ENCODE results near the gene OR2M4. TPM values are rescaled to one million over a fixed set of nuclear protein-coding genes. Genes with fewer than 3 reads are reported as not detected.
"Not testable (repeated sequence)": the region's sequence is repeated elsewhere in the genome, so short reads cannot be mapped to it uniquely, and the experiment has no call there.

OR2M4 gene
- under 1 TPM; 0.05 to 0.80 (median 0.13) TPM for total RNA-seq

DNA sequence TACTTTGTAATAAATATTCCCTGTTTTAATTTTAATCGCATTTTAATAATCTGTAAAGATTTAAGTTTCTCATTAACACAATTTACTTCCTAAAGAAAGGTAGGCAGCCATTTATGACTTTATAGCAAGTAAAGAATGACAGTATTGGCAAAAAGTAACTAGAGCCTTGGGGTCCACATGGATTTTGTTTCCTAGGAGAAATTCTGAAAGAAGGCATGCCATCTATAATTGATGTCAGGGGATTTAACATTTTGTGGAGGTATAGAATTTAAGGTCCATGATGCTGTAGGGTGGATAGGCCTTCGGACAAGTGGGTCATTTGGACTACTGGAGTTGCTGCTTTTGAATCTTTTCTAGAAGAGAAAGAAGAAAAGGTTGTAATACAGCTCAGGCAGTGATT lies at the start of gene OR2M4:
TSS of gene OR2M4 (plus strand) at position 301 of the 400 bp plus-strand sequence. CDS start 7,512 bp downstream, outside the sequence.
- Histone ChIP-seq H3K27ac (no peak within 1 kb of the TSS), H3K4me3 (no peak within 1 kb of the TSS), H3K4me1 (replicated peaks in 1 of 2) (no peaks in the 10 kb centered on the region)
- ATAC-seq (replicated peaks in 6 of 8), result no peak
- in situ Hi-C loops (cut with MboI; ENCODE audit: low pct_unique_long_range_greater_than_20kb in 2 of 9, low sequenced_read_pairs in 9 of 9, unreplicated experiment in 9 of 9), result no loop called here
- 0 to 44% (median 19%) methylated on average over 1 to 2 of the region's 2 CpGs; no CpG with 5 or more reads in 1 of the 10 experiments for WGBS, 10 experiments

DNA sequence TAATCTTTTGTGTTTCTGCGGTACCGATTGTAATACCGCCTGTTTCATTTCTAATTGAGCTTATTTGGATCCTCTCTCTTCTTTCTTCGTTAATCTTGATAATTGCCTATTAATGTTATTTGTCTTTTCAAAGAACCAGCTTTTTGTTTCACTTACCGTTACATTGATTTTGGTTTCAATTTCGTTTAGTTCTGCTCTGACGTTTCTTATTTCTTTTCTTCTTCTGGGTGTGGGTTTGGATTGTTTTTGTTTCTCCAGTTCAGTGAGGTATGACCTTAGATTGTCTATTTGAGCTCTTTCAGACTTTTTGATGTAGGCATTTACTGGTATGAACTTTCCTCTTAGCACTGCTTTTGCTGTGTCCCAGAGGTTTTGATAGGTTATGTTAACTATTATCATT lies 47.2 kb upstream of the OR2M4 start:
- H3K4me1 ChIP-seq (replicated peaks in 1 of 2), result no peaks in the 10 kb centered on the region
- 19 to 67% (median 45%) methylated on average over 3 to 7 of the region's 7 CpGs for WGBS, 10 experiments
- in situ Hi-C loops (cut with MboI; ENCODE audit: low pct_unique_long_range_greater_than_20kb in 2 of 9, low sequenced_read_pairs in 9 of 9, unreplicated experiment in 9 of 9), result no loop called here

DNA sequence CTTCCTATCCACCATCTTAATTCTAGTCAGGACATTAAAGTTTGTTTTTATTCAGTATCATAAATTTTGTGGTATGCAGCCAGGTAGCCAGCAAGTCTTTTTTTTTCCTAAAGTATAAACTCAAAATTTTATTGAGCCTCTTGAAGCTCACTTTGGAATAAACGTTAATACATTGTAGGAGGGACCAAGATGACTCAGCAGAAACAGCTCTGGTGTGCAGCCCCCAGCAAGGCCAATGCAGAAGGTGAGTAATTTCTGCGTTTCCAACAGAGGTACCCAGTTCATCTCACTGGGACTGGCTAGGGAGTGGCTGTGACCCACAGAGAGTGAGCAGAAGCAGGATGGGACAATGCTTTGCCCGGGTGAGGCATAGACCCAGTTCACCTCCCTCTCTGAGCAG lies 43.9 kb upstream of the OR2M4 start:
- in situ Hi-C loops (cut with MboI; ENCODE audit: low pct_unique_long_range_greater_than_20kb in 2 of 9, low sequenced_read_pairs in 9 of 9, unreplicated experiment in 9 of 9), result no loop called here
- Histone ChIP-seq H3K27ac (no peak overlapping the region), H3K4me3 (no peak overlapping the region), H3K4me1 (replicated peaks in 1 of 2) (no peaks in the 10 kb centered on the region)
- no peak for ATAC-seq (replicated peaks in 6 of 8)
- WGBS, 10 experiments, result 0 to 55% (median 31%) methylated on average over 1 to 3 of the region's 3 CpGs; no CpG with 5 or more reads in 4 of the 10 experiments

More for the DNA sequence above, 47.2 kb upstream of the OR2M4 start:
- Histone ChIP-seq H3K4me3 (no peak overlapping the region), H3K27ac (no peak overlapping the region)
- ATAC-seq (replicated peaks in 6 of 8), result no peak

DNA sequence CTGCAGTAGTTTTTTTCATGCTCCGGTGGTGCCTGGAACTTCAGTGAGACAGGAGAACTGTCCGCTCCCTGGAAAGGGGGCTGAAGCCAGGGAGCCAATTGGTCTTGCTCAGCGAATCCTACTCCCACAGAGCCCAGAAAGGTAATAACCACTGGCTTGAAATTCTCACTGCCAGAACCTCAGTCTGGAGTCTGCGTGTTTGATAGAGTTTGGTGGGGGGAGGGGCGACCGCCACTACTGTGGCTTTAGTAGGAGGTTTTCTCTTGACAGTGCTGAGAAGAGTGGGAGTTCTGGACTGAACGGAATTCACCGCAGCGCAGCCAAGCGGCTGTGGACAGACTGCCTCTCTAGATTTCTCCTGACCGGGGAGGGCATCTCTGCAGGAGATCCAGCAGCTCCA lies 42.2 kb upstream of the OR2M4 start:
- no peak overlapping the region for H3K4me3 ChIP-seq
- ATAC-seq (replicated peaks in 6 of 8), result peak in 1 of 8 experiments; percentile 62
- H3K27ac ChIP-seq, result no peak overlapping the region
- 10 to 100% (median 56%) methylated on average over 1 to 10 of the region's 11 CpGs; no CpG with 5 or more reads in 3 of the 10 experiments for WGBS, 10 experiments
- in situ Hi-C loops (cut with MboI; ENCODE audit: low pct_unique_long_range_greater_than_20kb in 2 of 9, low sequenced_read_pairs in 9 of 9, unreplicated experiment in 9 of 9), result no loop called here
- no peaks in the 10 kb centered on the region for H3K4me1 ChIP-seq (replicated peaks in 1 of 2)

DNA sequence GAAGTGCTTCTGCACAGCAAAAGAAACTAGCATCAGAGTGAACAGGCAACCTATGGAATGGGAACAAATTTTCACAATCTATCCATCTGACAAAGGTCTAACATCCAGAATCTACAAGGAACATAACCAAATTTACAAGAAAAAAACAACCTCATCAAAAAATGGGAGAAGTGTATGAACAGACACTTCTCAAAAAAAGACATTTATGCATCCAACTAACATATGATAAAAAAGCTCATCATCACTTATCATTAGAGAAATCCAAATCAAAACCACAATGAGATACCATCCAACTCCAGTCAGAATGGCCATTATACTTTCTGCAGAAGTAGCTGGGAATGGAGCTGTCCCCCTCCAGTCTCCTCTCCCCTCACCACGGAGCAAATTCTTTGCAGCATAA lies 37.1 kb upstream of the OR2M4 start:
- in situ Hi-C loops (cut with MboI; ENCODE audit: low pct_unique_long_range_greater_than_20kb in 2 of 9, low sequenced_read_pairs in 9 of 9, unreplicated experiment in 9 of 9), result no loop called here
- ATAC-seq (replicated peaks in 6 of 8), result no peak
- no peaks in the 10 kb centered on the region for H3K4me1 ChIP-seq (replicated peaks in 1 of 2)
- no peak overlapping the region for H3K27ac ChIP-seq
- no peak overlapping the region for H3K4me3 ChIP-seq
- 0 to 40% (median 10%) methylated on average over 1 of the region's 1 CpG; no CpG with 5 or more reads in 5 of the 10 experiments for WGBS, 10 experiments

DNA sequence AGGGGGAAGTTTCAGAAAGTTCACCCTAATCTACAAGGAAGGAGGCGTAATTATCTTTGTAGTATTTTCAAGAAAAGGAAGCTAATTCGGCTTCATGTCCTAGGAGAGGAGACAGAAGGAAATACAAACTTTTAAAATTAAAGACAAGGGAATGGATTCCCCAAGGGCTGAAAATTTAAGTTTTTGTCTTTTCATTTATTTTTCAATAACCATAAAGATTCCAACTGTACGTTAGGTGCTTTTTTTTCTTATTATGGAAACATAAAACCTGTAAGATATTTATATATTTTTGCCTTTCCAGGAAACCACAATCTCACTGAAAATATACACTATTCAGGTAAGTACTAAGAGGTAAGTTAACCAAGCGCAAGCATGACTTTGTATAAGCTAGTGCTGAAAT lies 34.3 kb upstream of the OR2M4 start, which contains the start of gene OR2M3:
TSS of gene OR2M3 (plus strand) at position 301 of the 400 bp plus-strand sequence. CDS start 5,803 bp downstream, outside the sequence.
- no peak for ATAC-seq (replicated peaks in 6 of 8)
- WGBS, 10 experiments, result 0 to 60% (median 29%) methylated on average over 3 to 4 of the region's 4 CpGs
- no peak within 1 kb of the TSS for H3K27ac ChIP-seq
- H3K4me3 ChIP-seq, result no peak within 1 kb of the TSS
- in situ Hi-C loops (cut with MboI; ENCODE audit: low pct_unique_long_range_greater_than_20kb in 2 of 9, low sequenced_read_pairs in 9 of 9, unreplicated experiment in 9 of 9), result no loop called here
- no peaks in the 10 kb centered on the region for H3K4me1 ChIP-seq (replicated peaks in 1 of 2)

DNA sequence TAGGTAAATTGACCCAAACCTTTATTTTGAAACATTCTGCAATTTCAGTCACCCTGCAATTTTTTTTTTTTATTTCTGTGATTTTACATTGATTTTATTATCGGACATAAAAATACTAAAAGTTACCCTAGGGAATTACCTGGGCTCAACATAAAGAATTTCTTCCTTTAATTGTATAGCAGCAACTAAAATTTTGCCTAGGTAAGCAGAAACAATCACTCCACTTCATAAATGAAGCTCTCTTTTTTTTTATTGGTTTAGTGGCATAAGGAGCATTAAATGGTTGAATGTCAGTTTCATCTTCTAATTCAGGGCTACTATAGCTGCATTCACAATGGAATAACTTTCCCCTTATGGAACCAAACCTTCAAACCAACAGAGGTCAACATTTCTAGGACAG lies 15.3 kb upstream of the OR2M4 start:
- Histone ChIP-seq H3K4me3 (no peak overlapping the region), H3K4me1 (replicated peaks in 1 of 2) (no peaks in the 10 kb centered on the region), H3K27ac (no peak overlapping the region)
- WGBS, 10 experiments, result 46 to 100% (median 86%) methylated on average over 1 of the region's 1 CpG
- in situ Hi-C loops (cut with MboI; ENCODE audit: low pct_unique_long_range_greater_than_20kb in 2 of 9, low sequenced_read_pairs in 9 of 9, unreplicated experiment in 9 of 9), result no loop called here
- ATAC-seq (replicated peaks in 6 of 8), result no peak

DNA sequence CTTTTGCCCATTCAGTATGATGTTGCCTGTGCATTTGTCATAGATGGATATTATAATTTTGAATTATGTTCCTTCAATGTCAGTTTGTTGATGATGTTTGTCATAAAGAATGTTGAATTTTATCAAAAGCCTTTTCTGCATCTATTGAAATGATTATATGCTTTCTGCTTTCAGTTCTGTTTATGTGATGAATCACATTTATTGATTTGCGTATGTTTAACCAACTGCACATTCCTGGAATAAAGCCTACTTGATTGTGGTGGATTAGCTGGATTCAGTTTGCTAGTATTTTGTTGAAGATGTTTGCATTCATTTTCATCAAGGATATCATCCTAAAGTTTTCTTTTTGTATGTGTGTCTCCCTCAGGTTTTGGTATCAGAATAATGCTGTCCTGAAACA lies 5.7 kb upstream of the OR2M4 start:
- in situ Hi-C loops (cut with MboI; ENCODE audit: low pct_unique_long_range_greater_than_20kb in 2 of 9, low sequenced_read_pairs in 9 of 9, unreplicated experiment in 9 of 9), result no loop called here
- H3K27ac ChIP-seq, result no peak overlapping the region
- 0 to 100% (median 44%) methylated on average over 1 of the region's 1 CpG; no CpG with 5 or more reads in 3 of the 10 experiments for WGBS, 10 experiments

DNA sequence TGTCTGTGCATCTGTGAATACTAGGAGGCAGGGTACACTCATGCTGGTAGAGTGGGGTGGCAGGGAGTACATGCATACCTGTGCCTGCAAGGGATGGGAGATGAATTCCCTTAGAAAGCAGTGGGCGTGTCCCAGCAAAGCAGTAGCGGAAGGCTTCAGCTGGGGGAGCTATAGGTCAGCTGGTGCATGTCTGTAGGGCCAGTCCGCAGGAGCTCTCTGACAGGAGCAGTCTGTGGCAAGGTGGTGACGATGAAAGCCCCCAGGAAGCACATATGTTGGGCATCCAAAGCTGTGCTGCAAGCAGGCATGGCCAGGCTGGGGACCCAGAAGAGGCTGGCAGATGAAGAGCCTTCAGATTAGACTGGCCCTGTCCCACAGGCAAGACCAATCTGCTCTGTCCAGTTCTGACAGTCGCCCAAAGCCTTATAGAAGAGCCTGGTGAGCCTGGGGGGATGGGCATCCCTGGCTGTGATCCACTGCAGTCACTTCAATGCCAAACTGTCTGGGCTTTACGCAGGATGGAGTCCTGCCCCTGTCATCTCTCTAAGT lies 1.8 kb upstream of the OR2M4 start:
- H3K4me3 ChIP-seq, result no peak overlapping the region
- WGBS, 10 experiments, result 0 to 60% (median 47%) methylated on average over 1 to 6 of the region's 6 CpGs; no CpG with 5 or more reads in 4 of the 10 experiments
- no peak for ATAC-seq (replicated peaks in 6 of 8)
- H3K27ac ChIP-seq, result no peak overlapping the region
- no peaks in the 10 kb centered on the region for H3K4me1 ChIP-seq (replicated peaks in 1 of 2)
- in situ Hi-C loops (cut with MboI; ENCODE audit: low pct_unique_long_range_greater_than_20kb in 2 of 9, low sequenced_read_pairs in 9 of 9, unreplicated experiment in 9 of 9), result no loop called here

More for the DNA sequence above, 5.7 kb upstream of the OR2M4 start:
- ATAC-seq (replicated peaks in 6 of 8), result no peak
- Histone ChIP-seq H3K4me3 (no peak overlapping the region), H3K4me1 (replicated peaks in 1 of 2) (no peaks in the 10 kb centered on the region)

DNA sequence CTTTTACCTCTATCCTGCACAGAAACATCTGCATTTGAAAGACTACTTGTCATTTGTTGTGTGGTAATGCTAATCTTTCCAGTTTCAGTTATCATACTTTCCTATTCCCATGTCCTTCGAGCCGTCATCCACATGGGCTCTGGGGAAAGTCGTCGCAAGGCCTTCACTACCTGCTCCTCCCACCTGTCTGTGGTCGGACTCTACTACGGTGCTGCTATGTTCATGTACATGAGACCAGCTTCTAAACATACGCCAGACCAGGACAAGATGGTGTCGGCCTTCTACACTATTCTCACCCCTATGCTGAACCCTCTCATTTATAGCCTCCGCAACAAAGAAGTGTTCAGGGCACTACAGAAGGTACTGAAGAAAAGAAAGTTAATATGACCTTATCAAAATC lies 8.3 kb downstream of the OR2M4 start:
- H3K4me1 ChIP-seq (replicated peaks in 1 of 2), result no peaks in the 10 kb centered on the region
- in situ Hi-C loops (cut with MboI; ENCODE audit: low pct_unique_long_range_greater_than_20kb in 2 of 9, low sequenced_read_pairs in 9 of 9, unreplicated experiment in 9 of 9), result no loop called here
- 0 to 82% (median 65%) methylated on average over 1 to 9 of the region's 9 CpGs; no CpG with 5 or more reads in 1 of the 10 experiments for WGBS, 10 experiments
- H3K27ac ChIP-seq, result no peak overlapping the region
- no peak overlapping the region for H3K4me3 ChIP-seq
- ATAC-seq (replicated peaks in 6 of 8), result no peak

- ATAC-seq (replicated peaks in 6 of 8), result peak in 3 of 8 experiments; percentile 36 to 78 (median 56)
- in situ Hi-C loops (cut with MboI; ENCODE audit: low pct_unique_long_range_greater_than_20kb in 2 of 9, low sequenced_read_pairs in 9 of 9, unreplicated experiment in 9 of 9), result no loop called here
- Histone ChIP-seq H3K4me3 (no peak overlapping the region), H3K27ac (no peak overlapping the region), H3K4me1 (replicated peaks in 1 of 2) (no peaks in the 10 kb centered on the region)
- 0 to 39% (median 15%) methylated on average over 4 to 14 of the region's 14 CpGs; no CpG with 5 or more reads in 1 of the 10 experiments for WGBS, 10 experiments
Observed at GRCh38 chr1:248243204-248243603, 12.0 kb downstream of the OR2M4 start.

DNA sequence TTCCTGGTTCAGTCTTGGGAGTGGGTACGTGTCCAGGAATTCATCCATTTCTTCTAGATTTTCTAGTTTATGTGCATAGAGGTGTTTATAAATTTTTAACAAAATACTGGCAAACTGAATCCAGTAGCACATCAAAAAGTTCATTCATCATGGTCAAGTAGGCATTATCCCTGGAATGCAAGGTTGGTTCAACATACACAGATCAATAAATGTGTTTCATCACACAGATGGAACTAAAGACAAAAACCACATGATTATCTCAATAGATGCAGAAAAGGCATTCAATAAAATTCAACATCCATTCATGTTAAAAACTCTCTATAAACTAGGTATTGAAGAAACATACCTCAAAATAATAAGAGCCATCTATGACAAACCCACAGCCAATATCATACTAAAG lies 28.1 kb downstream of the OR2M4 start:
- H3K4me1 ChIP-seq (replicated peaks in 1 of 2); H3K4me3 ChIP-seq; ATAC-seq (replicated peaks in 6 of 8); in situ Hi-C loops (cut with MboI; ENCODE audit: low pct_unique_long_range_greater_than_20kb in 2 of 9, low sequenced_read_pairs in 9 of 9, unreplicated experiment in 9 of 9); H3K27ac ChIP-seq: not testable (repeated sequence)
- WGBS, 10 experiments, result 0 to 71% (median 22%) methylated on average over 1 of the region's 1 CpG; no CpG with 5 or more reads in 2 of the 10 experiments

- ATAC-seq (replicated peaks in 6 of 8), result no peak
- 0 to 88% (median 64%) methylated on average over 2 to 4 of the region's 4 CpGs; no CpG with 5 or more reads in 1 of the 10 experiments for WGBS, 10 experiments
- Histone ChIP-seq H3K4me1 (replicated peaks in 1 of 2) (no peaks in the 10 kb centered on the region), H3K27ac (no peak overlapping the region), H3K4me3 (no peak overlapping the region)
- in situ Hi-C loops (cut with MboI; ENCODE audit: low pct_unique_long_range_greater_than_20kb in 2 of 9, low sequenced_read_pairs in 9 of 9, unreplicated experiment in 9 of 9), result no loop called here
Observed at GRCh38 chr1:248268178-248268577, 37.0 kb downstream of the OR2M4 start.

DNA sequence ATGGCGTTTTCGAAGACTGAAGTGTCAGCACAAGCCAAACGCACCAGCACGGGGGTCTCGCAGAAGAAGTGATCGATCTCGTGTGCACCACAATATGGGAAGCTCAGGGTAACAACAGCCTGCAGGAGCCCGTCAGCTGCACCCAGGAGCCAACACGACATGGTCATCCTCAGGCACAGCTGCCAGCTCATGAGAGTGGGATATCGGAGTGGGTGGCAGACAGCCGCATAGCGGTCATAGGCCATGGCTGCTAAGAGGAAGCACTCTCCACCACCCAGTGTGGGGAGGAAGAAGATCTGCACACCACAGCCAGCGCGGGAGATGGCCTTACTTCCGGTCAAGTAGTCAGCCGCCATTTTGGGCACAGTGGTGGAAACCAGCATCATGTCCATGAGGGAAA lies 42.0 kb downstream of the OR2M4 start:
- not testable (repeated sequence) for ATAC-seq (replicated peaks in 6 of 8)

More for the DNA sequence above, 42.0 kb downstream of the OR2M4 start:
- H3K4me3 ChIP-seq; H3K27ac ChIP-seq; in situ Hi-C loops (cut with MboI; ENCODE audit: low pct_unique_long_range_greater_than_20kb in 2 of 9, low sequenced_read_pairs in 9 of 9, unreplicated experiment in 9 of 9); H3K4me1 ChIP-seq (replicated peaks in 1 of 2): not testable (repeated sequence)
- WGBS, 10 experiments, result no CpG with 5 or more reads among the region's 16 CpGs
